B cell (primary cell): ENCODE measurements around the gene PRKRIP1. TPM values are rescaled to one million over a fixed set of nuclear protein-coding genes. Genes with fewer than 3 reads are reported as not detected.

Experiments
- ATAC-seq: fragments of 200-7000 bp; cut with Tn5 transposase; one replicate; pipeline ENCODE4 v1.10.0; 2021; ENCODE audit warnings: low read depth, mild to moderate bottlenecking, moderate number of reproducible peaks, moderate library complexity
- CTCF ChIA-PET: fragments of 350-600 bp; sonication (Branson Sonifier 250); formaldehyde crosslinking; loops from one replicate; lab custom pipeline; 2021; ENCODE audit warnings: antibody characterized with exemption, inconsistent platforms; lab: Charles Lee
- POLR2A ChIA-PET: fragments of 350-600 bp; sonication (Branson Sonifier 250); formaldehyde crosslinking; loops from one replicate; lab custom pipeline; 2021; ENCODE audit warnings: antibody characterized with exemption; lab: Charles Lee
- DNase-seq: peaks from one replicate; pipeline ENCODE4 v3.0.0; 2013
- H2AFZ ChIP-seq: 2 replicates; pipeline ENCODE4 v1.6.1; 2012; ENCODE audit warnings: mild to moderate bottlenecking, low read depth, low read length; ENCODE audit not compliant: insufficient read depth, poor library complexity, severe bottlenecking
- H3K27ac ChIP-seq, 2 donors: 1 replicate in 1 of 2; 2 replicates in 1 of 2; pipeline ENCODE4 v1.5.1; 2012 to 2013; ENCODE audit warnings: low read length in 2 of 2, mild to moderate bottlenecking in 2 of 2, moderate library complexity in 1 of 2
- H3K27me3 ChIP-seq, 4 experiments: fragments of 200-600 bp in 1 of 4; sonication (generic) in 1 of 4; replicated peaks in 1 of 4; 1 replicate in 2 of 4; 2 replicates in 2 of 4; pipeline versions ENCODE4 v1.6.1 to v1.7.0; 2013 to 2016; ENCODE audit warnings: low read length in 3 of 4, mild to moderate bottlenecking in 2 of 4, mixed read lengths in 1 of 4, moderate library complexity in 1 of 4; ENCODE audit not compliant: insufficient read depth in 4 of 4, control insufficient read depth in 3 of 4; ENCODE audit errors: control extremely low read depth in 1 of 4
- H3K36me3 ChIP-seq, 2 experiments: replicated peaks in 1 of 2; 1 replicate in 1 of 2; 2 replicates in 1 of 2; pipeline versions ENCODE4 v1.6.1 to v1.7.1; 2013; ENCODE audit warnings: low read length in 1 of 2; ENCODE audit not compliant: insufficient read depth in 2 of 2, control insufficient read depth in 1 of 2; ENCODE audit errors: control extremely low read depth in 1 of 2, extremely low read depth in 1 of 2
- H3K4me1 ChIP-seq, 2 donors: fragments of 200-600 bp in 1 of 2; sonication (generic) in 1 of 2; 1 replicate in 1 of 2; 2 replicates in 1 of 2; pipeline versions ENCODE4 v1.5.1 to v1.6.1; 2013 to 2017; ENCODE audit warnings: low read length in 2 of 2; ENCODE audit not compliant: control insufficient read depth in 2 of 2, insufficient read depth in 2 of 2
- H3K4me2 ChIP-seq: replicated peaks from 2 replicates; pipeline ENCODE3; 2012; ENCODE audit warnings: mild to moderate bottlenecking, low read depth, low read length; ENCODE audit not compliant: poor library complexity, severe bottlenecking
- H3K4me3 ChIP-seq, 5 experiments: fragments of 200-600 bp in 1 of 5; sonication (generic) in 1 of 5; 1 replicate in 3 of 5; 2 replicates in 2 of 5; pipeline versions ENCODE4 v1.5.1 to v1.7.0; 2011 to 2016; ENCODE audit warnings: low read length in 4 of 5, mild to moderate bottlenecking in 4 of 5, low read depth in 2 of 5, control low read depth in 1 of 5, moderate library complexity in 1 of 5; ENCODE audit not compliant: insufficient read depth in 1 of 5; ENCODE audit errors: control extremely low read depth in 1 of 5, extremely low read depth in 1 of 5
- H3K79me2 ChIP-seq: fragments of 200-600 bp; sonication (generic); one replicate; pipeline ENCODE4 v1.6.0; 2016; ENCODE audit warnings: low read length; ENCODE audit not compliant: control insufficient read depth, insufficient read depth
- H3K9ac ChIP-seq: fragments of 200-600 bp; sonication (generic); 2 replicates; pipeline ENCODE4 v1.6.1; 2017; ENCODE audit warnings: mild to moderate bottlenecking, low read length, moderate library complexity
- H3K9me3 ChIP-seq, 3 donors: one replicate each; pipeline versions ENCODE4 v1.6.1 to v1.7.1; 2013; ENCODE audit warnings: low read length in 2 of 3; ENCODE audit not compliant: control insufficient read depth in 2 of 3, insufficient read depth in 1 of 3; ENCODE audit errors: control extremely low read depth in 1 of 3
- H4K20me1 ChIP-seq: 2 replicates; pipeline ENCODE4 v1.6.0; 2012; ENCODE audit warnings: mild to moderate bottlenecking, low read length; ENCODE audit not compliant: insufficient read depth, control insufficient read depth, poor library complexity, severe bottlenecking
- H3K27ac Mint-ChIP-seq: one replicate; pipeline ENCODE4 v1.8.0; 2021; ENCODE audit warnings: mixed read lengths
- H3K27me3 Mint-ChIP-seq: one replicate; pipeline ENCODE4 v1.8.0; 2021; ENCODE audit warnings: mixed read lengths
- H3K4me1 Mint-ChIP-seq: one replicate; pipeline ENCODE4 v1.8.0; 2021; ENCODE audit warnings: mixed read lengths
- H3K4me3 Mint-ChIP-seq: one replicate; pipeline ENCODE4 v1.8.0; 2021; ENCODE audit warnings: mixed read lengths
- H3K9me3 Mint-ChIP-seq: one replicate; pipeline ENCODE4 v1.8.0; 2022; ENCODE audit warnings: mixed read lengths; ENCODE audit not compliant: insufficient read depth
- EZH2 ChIP-seq: IDR thresholded peaks from 2 replicates; pipeline ENCODE4 v1.6.1; 2012; ENCODE audit warnings: borderline replicate concordance, low read depth, mild to moderate bottlenecking, moderate library complexity, low read length; ENCODE audit not compliant: insufficient read depth, poor library complexity, severe bottlenecking
- WGBS: methylation state at CpG from one replicate; pipeline ENCODE4 v1.1.5; 2013; ENCODE audit warnings: missing lambda C conversion rate; ENCODE audit not compliant: insufficient coverage; 5-methylcytosine and 5-hydroxymethylcytosine counted together
- intact Hi-C: fragments of 100-400 bp; cut with micrococcal nuclease; formaldehyde crosslinking; loops from one replicate; pipeline ENCODE4 v1.10.0; 2022
- polyA plus RNA-seq: library from polyadenylated mRNA; depleted of rRNA; stranded (reverse); fragments of >200 nt; gene quantifications from 2 replicates; pipeline ENCODE4 v1.2.3, GENCODE V29; 2012
- total RNA-seq, 2 donors: library from RNA; stranded (reverse); fragments of 120-200 nt in 1 of 2; gene quantifications; 1 replicate in 1 of 2; 2 replicates in 1 of 2; pipeline versions ENCODE4 v1.2.3 to v1.2.4, GENCODE V29; 2013 to 2022
- TF ChIP-seq, protein P1 (sequence below): fragments of 200-600 bp; IDR thresholded peaks from one replicate; pipeline ENCODE4 v1.8.0; 2022; ENCODE audit warnings: antibody characterized with exemption, mild to moderate bottlenecking

Gene PRKRIP1
- total and polyA plus RNA-seq, 2 donors (not counting 1 experiment from before 2014, with no cell fraction given) = 57.1 to 59.1 TPM

- H3K4me3 Mint-ChIP-seq = peak overlapping the region; percentile 87
- no peak overlapping the region for H3K9ac ChIP-seq
- H3K36me3 ChIP-seq = peaks cover 0 to 40% of the 10 kb centered on the region in 2 experiments
- H3K27me3 ChIP-seq = no peaks in the 10 kb centered on the region
- WGBS = 77% methylated on average over 40 of the region's 41 CpGs
- H3K4me2 ChIP-seq = peak overlapping the region; percentile 47
- H3K4me1 Mint-ChIP-seq = peaks cover 52% of the 10 kb centered on the region
- peak overlapping the region; percentile 10 to 70 for H3K27ac ChIP-seq
- no peaks in the 10 kb centered on the region for H3K27me3 Mint-ChIP-seq
- H3K4me3 ChIP-seq = no peak overlapping the region
- no peaks in the 10 kb centered on the region for H3K9me3 Mint-ChIP-seq
- peaks cover 69% of the 10 kb centered on the region for H3K79me2 ChIP-seq
- ATAC-seq (no peak), DNase-seq (no peak)
- H2AFZ ChIP-seq = no peak overlapping the region
- CTCF ChIA-PET = interaction anchor here (6.9 to 46.3 kb wide), 2 partner anchors 36 to 52 kb away, joined by 76 to 1182 read pairs; partner anchors contain the start of gene PRKRIP1
- H3K4me1 ChIP-seq = peaks cover 44 to 61% of the 10 kb centered on the region in 2 donors
- H3K9me3 ChIP-seq = peaks cover 0 to 14% (median 0%) of the 10 kb centered on the region in 3 donors
- H4K20me1 ChIP-seq = peaks cover 48% of the 10 kb centered on the region
- intact Hi-C loops = no loop called here
- H3K27ac Mint-ChIP-seq = peak overlapping the region; percentile 97
- TF ChIP-seq, protein P1, sequence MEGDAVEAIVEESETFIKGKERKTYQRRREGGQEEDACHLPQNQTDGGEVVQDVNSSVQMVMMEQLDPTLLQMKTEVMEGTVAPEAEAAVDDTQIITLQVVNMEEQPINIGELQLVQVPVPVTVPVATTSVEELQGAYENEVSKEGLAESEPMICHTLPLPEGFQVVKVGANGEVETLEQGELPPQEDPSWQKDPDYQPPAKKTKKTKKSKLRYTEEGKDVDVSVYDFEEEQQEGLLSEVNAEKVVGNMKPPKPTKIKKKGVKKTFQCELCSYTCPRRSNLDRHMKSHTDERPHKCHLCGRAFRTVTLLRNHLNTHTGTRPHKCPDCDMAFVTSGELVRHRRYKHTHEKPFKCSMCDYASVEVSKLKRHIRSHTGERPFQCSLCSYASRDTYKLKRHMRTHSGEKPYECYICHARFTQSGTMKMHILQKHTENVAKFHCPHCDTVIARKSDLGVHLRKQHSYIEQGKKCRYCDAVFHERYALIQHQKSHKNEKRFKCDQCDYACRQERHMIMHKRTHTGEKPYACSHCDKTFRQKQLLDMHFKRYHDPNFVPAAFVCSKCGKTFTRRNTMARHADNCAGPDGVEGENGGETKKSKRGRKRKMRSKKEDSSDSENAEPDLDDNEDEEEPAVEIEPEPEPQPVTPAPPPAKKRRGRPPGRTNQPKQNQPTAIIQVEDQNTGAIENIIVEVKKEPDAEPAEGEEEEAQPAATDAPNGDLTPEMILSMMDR = no peak
- TF ChIP-seq EZH2 = no peak
- POLR2A ChIA-PET = interaction anchor here (0.6 to 5.9 kb wide), 8 partner anchors 13 to 153 kb away, joined by 3 to 76 read pairs (median 4); partner anchors contain the start of genes ALKBH4, LRWD1 and ORAI2
Measured at GRCh38 chr7:102446387-102447156, 50.4 kb downstream of the PRKRIP1 start.

GRCh38 chr7:102447311-102447710 is 51.1 kb downstream of the PRKRIP1 start:
- Histone ChIP-seq H3K27me3 (no peaks in the 10 kb centered on the region), H3K4me2 (no peak overlapping the region), H3K4me3 (no peak overlapping the region), H3K9ac (no peak overlapping the region), H3K36me3 (peaks cover 0 to 40% of the 10 kb centered on the region in 2 experiments), H3K9me3 (peaks cover 0 to 10% (median 0%) of the 10 kb centered on the region in 3 donors), H3K27ac (no peak overlapping the region), H3K79me2 (peaks cover 69% of the 10 kb centered on the region), H3K4me1 (peaks cover 37 to 54% of the 10 kb centered on the region in 2 donors), H2AFZ (no peak overlapping the region), H4K20me1 (peaks cover 51% of the 10 kb centered on the region)
- TF ChIP-seq, protein P1 = no peak
- Mint-ChIP-seq H3K9me3 (no peaks in the 10 kb centered on the region), H3K4me1 (peaks cover 45% of the 10 kb centered on the region), H3K4me3 (no peak overlapping the region), H3K27me3 (no peaks in the 10 kb centered on the region), H3K27ac (peak overlapping the region; percentile 53)
- DNase-seq (no peak), ATAC-seq (no peak)
- 95% methylated on average over 14 of the region's 14 CpGs for WGBS
- CTCF ChIA-PET = interaction anchor here (6.9 to 46.3 kb wide), 2 partner anchors 36 to 52 kb away, joined by 76 to 1182 read pairs; partner anchors contain the start of gene PRKRIP1
- POLR2A ChIA-PET = interaction anchor here (0.9 to 1.5 kb wide), 5 partner anchors 16 to 44 kb away, joined by 3 to 9 read pairs (median 3); no protein-coding TSS in a partner anchor
- intact Hi-C loops = no loop called here
